Left kidney (tissue), 2 donors: ENCODE measurements around the gene WAPL. TPM values are rescaled to one million over a fixed set of nuclear protein-coding genes. Genes with fewer than 3 reads are reported as not detected.
"Not testable (repeated sequence)": the region's sequence is repeated elsewhere in the genome, so short reads cannot be mapped to it uniquely, and the experiment has no call there.

ENCODE experiments used
- DNase-seq: peaks from one replicate; pipeline ENCODE4 v3.0.0-alpha.2; 2013
- polyA plus RNA-seq: library from polyadenylated mRNA; unstranded; fragments of 120-200 nt; gene quantifications from one replicate; pipeline ENCODE4 v1.2.1, GENCODE V29; 2013; ENCODE audit not compliant: insufficient read length

WAPL gene
- polyA plus RNA-seq, 1 donor, result 56.2 TPM

DNA sequence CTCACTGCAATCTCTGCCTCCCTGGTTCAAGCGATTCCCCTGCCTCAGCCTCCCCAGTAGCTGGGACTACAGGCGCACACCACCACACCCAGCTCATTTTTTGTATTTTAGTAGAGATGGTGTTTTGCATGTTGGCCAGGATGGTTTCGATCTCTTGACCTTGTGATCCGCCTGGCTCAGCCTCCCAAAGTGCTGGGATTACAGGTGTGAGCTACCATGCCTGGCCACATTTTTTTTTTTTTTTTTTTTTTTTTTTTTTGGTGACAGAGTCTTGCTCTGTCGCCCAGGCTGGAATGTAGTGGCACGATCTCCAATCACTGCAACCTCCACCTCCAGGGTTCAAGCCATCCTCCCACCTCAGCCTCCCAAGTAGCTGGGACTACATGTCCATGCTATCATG lies 4.1 kb upstream of the WAPL start:
- DNase-seq, result not testable (repeated sequence)

DNA sequence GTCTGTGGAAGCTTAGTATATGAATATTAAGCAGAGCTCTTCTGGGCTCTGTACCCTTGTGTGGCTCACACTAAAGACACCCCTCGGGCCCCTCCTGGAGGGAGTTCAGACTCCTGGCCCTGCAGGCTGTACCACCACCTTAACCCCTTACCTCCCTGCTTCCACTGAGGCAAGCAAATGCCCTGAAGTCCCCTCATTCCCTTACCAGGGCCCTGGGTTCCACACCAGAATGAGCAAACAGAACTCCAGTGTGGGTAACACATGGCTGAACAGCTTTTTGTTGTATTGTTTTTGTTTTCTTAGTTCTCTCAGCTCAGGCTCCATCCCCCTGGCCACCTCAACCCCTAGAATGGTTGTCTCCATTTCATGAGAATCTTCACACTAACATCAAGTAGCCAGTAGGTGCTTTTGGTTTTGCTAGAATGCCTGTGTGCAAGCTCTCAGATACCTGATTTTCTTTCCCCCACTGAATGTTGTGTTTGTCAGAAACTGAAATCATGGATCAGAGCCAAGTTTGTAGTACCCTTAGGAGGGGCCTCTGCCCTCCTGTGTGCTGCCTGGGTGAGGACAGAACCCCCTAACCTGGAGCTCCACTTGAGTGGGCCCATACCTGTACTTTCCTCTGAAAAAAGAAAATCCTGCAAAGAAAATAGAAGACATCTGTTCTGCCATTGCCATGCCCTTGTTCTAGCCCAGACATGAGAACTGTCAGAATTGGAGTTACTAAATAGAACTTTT lies 2.8 kb upstream of the WAPL start:
- no peak for DNase-seq

DNA sequence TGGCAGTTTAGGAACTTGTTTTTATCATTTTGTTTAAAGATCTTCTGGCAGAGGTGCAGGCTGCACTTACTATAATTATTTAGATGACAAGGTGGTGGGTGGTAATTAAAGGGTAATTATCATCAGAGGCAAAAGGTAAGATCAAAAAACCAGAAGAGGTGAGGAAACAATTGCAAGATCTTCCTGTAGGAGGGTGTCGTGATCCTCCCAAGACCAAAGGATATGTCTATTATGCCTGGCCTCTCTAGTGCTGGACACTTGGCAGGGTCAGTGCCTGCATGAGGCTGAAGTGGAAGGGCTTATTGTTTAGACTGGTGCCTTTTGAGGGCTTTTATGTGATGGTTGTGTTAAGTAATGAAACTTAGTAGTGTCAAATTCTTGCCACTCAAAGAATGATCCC lies 1.8 kb upstream of the WAPL start:
- no peak for DNase-seq

DNA sequence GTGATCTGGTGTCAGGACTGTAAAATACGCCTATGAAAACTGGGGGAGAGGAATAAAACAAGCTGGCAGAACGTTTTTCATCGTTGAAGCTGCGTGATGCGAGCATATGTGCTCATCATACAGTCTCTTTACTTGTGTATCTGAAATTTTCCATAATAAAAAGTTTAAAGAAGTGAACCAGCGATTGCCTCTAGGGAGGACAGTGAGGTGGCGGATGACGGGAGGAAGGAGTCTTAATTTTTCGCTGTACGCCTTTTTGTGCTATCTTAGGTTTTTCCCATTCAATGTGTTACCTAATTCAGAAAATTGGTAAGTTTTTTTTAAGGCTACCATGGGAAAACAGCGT lies 891 bp upstream of the WAPL start:
- DNase-seq, result no peak

DNA sequence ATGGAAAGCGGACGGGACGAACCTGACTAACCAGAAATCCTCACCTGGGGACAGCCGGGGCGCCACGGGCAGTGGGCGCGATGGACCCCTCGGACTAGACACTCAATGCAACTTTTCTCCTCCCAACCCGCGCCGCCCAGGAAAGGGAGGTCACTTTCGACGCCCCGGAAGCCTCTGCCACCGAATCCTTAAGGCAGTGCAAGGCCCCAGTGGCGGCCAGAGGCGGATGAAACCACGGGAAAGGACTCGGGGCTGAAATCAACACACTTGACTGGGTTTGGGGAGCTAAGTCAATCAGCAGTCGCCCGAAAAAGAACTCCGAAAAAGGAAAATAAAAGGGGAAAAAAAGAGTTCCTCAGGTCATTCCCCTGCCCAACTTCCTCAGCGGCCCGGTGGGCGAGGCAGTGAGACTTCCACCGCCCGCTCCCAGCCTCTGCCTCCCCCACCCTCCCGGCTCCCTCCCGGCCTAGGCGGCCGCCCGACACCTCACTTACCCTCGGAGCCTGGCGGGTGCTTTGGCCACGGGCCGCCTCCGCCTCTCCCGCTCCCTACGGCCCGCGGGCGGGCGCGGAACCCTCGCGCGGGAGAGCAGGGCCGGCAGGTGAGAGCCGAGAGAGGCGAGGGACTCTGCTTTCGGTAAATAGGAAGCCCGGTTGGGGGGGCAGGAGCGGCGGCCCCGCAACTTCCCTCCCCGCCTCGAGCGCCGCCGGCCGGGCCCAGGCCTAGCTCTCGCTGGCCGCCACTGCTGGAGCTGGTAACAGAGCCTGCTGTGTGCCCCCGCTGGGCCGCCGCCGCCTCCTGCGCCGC lies 518 bp downstream of the WAPL start:
- DNase-seq, result no peak

DNA sequence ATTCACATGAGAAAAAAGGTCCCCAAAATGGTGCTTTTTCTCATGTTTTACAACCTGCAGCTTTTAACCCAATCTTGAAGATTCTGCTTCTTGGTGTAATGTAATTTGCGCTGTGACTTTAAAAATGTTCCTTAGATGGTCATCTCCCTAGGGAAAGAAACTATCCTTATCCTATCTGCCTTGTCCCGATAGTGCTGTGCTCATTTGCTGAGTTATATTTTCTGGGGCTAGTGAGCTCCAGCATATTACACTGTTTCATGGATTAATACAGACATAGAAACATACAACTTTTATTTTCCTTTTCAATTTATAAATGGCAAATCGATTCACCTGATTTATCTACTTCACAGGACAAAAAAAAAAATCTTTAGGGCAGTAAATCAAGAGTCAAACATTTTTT lies 2.8 kb downstream of the WAPL start:
- DNase-seq, result no peak

DNA sequence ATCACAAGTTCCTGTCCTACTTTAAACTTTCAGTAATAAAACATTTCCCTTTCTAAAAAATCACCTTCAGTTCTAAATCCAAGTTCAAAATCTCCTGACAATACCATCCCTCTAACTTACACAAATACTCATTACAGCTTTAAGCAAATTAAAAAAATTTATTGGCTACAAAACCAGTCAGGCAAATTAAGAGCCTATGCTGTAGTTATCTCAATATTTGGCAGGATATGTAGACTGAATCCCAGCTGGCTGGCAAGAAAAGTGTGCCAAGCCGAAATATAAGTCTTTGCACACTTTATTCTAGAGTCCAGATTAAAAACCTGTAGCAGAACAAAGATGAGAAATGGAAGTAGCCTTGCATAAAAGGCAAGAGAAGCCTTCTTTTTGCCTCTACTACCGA lies 9.5 kb downstream of the WAPL start:
- no peak for DNase-seq

DNA sequence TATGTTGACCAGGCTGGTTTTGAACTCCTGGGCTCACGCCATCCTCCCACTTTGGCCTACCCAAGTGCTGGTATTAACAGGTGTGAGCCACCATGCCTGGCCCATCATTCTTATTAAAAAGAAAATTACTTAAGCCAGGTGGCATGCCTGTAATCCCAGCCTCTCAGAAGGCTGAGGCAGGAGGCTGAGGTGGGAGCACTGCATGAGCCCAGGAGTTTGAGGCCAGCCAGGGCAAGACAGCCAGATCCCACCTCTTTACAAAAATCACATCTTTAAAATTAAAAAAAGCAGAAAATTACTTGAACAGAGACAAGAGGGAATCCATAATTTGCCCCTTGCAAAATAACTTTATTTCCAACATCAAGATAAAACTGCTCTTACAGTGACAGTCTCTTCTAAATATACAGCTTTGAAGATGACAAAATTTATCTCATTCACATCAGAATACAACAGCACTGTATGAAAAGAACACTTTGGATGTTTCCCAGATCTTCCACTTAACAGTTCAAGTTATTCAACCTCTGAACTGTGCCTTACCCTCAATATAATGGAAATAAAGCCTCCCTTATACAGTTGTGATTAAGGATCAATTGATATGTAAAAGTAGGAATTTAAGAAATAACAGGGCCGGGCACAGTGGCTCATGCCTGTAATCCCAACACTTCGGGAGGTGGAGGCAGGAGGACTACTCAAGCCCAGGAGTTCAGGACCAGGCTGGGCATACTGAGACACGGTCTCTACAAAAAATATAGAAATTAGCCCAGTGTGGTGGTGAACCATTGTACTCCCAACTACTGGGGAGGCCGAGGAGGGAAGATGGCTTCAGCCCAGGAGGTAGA lies 10.3 kb downstream of the WAPL start:
- DNase-seq, result no peak

DNA sequence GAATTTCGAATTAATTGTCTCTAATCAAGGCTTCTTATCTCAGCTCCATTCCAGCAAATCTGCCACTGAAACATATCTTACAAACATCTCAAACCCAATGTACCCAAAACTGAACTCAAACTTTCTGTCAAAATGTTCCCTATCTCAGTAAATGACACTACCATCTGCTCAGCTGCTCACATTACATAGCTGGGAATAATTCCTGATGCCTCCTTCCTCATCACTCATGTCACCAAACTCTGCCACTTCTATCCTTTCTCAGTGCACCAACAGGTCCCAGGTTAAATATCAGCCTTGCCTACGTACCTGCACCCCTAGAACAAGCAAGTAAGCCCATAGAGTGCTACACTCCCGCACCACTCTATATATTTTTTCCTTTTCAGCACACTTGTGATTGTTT lies 12.4 kb downstream of the WAPL start:
- DNase-seq, result no peak

DNA sequence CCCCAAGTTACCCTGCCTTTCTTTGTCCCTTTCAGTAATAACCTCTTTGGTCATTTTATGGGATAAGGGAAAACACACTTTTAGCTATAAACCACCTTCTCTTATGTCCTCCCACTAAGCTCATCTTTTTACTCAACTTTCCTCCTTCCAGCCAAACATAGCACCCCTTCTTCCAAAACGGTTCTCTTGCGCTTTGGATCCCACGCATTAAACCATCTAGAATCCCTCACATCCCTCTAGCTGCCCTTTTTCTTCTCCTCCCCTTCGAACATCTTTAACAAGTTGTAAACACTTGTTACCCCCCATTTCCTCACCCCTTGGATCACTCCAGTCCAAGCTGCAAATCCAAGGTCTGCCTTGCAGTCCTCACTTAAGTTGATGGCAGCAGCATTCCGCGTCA lies 13.4 kb downstream of the WAPL start:
- no peak for DNase-seq

DNA sequence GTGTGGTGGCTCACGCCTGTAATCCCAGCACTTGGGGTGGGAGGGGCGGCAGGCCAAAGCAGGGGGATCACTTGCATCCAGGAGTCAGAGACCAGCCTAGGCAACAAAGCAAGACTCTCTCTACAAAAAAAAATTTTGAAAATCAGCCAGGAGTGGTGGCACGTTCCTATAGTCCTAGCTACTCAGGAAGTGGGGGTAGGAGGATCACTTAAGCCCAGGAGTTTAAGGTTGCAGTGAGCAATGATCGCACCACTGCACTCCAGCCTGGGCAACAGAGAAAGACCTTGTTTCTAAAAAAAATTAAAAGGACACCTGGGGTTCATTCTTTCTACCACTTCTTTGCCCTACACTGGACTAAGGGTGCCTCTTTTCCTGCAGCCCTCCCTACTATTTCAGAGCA lies 15.1 kb downstream of the WAPL start:
- DNase-seq, result no peak

DNA sequence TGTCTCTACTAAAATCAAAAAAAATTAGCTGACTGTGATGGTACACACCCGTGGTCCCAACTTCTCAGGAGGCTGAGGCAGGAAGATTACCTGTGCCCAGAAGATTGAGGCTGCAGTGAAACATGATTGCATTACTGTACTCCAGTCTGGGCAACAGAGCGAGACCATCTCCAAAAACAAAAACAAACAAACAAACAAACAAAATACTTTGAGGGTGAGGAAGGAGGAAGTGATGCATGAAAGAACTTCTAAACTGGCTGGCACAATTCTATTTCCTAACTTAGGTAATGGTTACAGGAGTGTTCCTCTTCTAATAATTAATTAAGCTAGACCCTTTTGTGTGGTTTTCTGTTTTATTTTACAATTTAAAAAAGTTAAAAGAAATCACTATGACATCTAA lies 15.5 kb downstream of the WAPL start:
- no peak for DNase-seq

DNA sequence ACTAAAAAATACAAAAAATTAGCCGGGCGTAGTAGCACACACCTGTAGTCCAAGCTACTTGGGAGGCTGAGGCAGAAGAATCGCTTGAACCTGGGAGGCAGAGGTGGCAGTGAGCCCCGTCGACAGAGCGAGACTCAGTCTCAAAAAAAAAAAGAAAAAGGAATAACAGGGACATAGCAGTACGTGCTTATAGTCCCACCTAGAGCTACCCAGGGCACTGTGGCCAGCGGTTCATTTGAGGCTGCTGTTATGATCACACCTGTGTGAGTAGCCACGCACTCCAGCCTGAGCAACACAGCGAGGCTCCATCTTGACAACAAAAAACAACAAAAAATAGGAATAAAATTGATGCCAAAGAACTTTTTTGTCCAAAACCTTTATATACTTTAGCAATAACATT lies 17.1 kb downstream of the WAPL start:
- DNase-seq, result no peak

DNA sequence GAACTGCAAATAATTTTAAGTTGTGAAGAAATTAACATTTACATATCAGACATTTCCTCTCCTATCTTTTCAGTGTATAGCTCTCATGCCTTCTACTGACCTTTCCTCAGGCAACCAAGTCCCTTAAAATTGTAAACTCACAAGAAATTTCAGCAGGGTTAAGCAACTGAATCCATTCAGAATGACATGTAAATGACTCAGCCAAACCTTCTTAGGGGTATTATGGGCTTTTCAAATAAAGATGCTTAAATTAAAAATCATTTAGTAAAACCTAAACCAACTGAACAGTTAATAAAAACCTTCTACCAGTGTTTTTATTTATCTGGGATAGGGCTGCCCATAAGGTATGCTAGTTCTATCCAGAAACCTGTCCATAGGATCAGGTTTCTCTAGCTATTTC lies 20.7 kb downstream of the WAPL start:
- no peak for DNase-seq

DNA sequence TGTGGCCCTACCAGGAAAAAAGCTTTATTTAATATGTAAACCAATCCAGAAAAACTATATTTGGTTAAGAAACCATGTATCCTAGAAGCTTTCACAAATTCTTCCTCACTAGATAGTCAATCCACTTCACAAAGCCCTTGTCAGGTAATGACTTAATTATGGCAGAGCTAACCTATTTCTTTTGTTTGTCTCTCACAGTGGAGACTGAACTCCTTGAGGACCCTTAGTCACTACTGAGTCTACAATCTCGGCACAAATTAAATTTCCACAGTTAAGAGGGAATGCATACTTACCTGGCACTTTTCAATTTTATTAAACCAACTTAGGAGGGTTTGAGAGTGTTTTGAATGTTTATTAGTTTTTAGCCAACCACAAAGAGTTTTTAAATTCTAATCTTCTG lies 23.0 kb downstream of the WAPL start:
- DNase-seq, result no peak

DNA sequence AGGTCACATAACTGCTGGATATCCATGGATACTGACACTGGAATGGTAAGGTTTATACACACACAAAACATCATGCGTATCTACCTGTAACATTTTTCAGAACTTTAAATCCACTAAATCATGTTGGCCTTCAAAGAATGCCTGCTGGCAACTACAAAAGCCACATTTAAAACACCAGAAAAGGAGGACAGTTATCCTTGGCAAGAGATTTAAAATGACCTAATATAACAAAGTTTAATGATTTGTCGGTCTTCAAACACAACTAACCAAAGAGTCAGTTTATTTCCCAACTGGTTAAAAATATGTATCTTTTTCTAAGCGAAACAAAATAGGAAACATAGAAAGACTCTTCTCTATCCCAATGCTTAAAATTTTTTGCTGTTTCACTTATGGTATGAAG lies 24.0 kb downstream of the WAPL start:
- DNase-seq, result no peak

DNA sequence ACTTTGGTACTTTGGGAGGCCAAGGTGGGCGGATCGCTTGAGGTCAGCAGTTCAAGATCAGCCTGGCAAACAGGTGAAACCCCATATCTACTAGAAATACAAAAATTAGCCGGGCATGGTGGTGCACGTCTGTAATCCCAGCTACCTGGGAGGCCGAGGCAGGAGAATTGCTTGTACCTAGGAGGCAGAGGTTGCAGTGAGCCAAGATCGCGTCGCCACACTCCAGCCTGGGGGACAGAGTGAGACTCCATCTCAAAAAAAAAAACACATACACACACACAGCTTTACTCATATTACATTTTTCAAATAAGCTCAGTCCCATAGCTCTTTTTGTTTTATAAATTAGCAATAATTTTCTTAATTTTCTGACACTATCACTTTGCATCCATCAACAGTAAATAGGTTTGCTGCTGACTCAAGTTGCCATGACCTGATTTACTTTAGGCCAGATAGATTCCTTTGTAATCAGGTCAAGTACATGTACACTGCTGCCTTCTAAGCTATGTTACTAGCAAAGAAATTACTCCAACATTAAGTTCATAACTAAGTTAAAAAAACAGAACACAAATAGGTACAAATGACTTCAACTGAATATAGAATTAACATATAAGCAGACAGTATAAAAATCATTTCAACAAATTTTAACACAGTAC lies 31.5 kb downstream of the WAPL start:
- DNase-seq, result no peak

DNA sequence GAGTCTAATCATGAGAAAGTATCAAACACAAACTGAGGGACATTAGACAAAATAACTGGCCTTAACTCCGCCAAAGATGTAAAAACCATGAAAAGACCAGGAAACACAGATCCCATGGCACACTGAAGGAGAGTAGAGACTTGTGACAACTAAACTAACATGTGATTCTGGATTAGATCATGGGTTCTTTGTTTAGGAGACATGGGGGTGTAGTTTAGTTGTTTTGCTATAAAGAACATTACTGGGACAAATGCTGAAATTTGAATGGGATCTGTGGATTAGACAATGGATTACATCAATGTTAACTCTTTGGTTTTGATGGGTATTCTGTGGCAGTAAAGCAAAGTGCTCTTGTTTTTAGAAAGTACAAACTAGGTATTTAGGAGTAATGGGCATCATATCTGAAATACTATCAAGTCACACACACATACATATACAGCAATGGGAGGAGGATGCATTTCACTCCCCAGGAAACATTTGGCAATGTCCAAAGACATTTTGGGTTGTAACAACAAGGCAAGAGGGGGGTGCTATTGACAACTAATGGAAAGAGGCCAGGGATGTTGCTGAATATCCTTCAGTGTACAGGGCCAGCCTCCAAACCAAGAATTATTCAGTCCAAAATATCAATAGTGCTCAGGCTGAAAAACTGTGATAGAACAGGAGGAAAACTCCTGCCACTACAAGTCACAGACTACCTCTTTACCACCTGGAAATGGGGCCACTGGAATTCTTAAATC lies 32.4 kb downstream of the WAPL start:
- DNase-seq, result no peak

DNA sequence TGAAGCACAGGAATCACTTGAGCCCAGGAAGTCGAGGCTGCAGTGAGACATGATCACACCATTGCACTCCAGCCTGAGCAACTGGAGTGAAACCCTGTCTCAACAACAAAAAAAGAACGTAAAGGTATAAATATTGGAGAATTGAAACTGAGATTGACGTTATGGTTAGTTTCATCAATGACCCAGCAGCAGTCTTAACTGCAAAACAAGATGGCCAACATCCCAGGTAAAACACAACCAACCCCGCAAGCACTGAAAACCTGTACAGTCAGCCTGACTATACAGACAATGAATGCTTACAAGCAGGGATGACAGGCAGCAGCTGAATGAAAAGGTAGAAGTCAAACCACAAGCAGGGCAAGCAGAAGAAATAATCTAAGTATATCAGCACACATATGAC lies 34.7 kb downstream of the WAPL start:
- DNase-seq, result no peak

DNA sequence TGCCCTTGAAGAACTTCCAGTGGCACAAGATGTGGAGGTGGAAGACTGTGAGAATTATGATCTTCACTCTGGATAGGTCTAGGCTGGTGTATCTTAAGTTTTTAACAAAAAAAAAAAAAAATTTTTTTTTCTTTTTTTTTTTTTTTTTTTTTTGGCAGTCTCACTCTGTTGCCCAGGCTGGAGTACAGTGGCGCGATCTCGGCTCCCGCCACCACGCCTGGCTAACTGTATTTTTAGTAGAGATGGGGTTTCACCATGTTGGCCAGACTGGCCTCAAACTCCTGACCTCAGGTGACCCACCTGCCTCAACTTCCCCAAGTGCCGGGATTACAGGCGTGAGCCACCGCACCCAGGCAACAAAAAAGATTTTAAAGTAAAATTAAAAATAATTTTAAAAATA lies 37.9 kb downstream of the WAPL start:
- DNase-seq, result no peak

DNA sequence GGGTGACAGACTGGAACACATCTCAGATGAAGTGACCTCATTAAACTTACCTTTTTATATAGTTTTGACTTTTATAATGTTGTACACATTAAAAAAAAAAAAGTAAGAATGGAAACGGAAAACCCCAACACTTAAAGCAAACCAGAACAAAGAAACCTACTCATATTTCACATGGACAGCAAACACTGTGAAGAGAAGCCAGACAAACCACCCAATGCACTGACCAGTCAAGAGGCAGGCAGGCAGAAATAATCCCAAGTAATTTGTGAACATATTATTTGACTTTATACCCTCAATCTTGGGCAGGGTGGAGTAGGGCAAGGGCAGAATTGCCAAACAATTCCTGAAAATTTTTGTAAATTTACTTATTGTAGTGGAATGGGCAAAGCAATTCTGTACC lies 39.8 kb downstream of the WAPL start:
- no peak for DNase-seq

DNA sequence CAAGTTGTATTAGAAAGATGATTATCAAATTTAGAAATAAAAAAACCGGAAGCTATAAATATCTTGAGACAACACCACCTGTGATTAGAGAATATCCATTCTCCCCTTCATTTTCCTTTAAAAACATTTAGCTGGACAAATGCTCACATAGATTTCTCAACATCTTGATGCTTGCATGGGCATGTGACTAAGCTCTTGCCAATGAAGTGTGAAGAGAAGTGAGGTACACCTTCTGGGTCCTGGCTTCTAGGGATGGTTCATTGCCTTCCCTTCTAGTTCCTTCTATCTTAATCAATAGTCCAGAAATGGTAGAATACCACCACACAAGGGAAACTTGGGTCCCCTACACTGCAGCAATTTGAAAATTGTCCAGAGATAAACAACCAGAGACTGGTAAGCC lies 41.0 kb downstream of the WAPL start:
- no peak for DNase-seq
